ES-I3 (cell line): ENCODE measurements around the gene KCNQ1.

ENCODE experiments used
- H3K36me3 ChIP-seq: 2 replicates; pipeline ENCODE4 v1.6.1; 2013; ENCODE audit warnings: mild to moderate bottlenecking, low read length, control low read depth, moderate library complexity; ENCODE audit not compliant: insufficient read depth
- H3K4me1 ChIP-seq: 2 replicates; pipeline ENCODE4 v1.6.1; 2013; ENCODE audit warnings: mild to moderate bottlenecking, control low read depth, low read length; ENCODE audit not compliant: insufficient read depth
- H3K9ac ChIP-seq: 2 replicates; pipeline ENCODE4 v1.6.1; 2013; ENCODE audit warnings: low read depth, mild to moderate bottlenecking, low read length, moderate library complexity
- H3K9me3 ChIP-seq: 2 replicates; pipeline ENCODE4 v1.6.1; 2013; ENCODE audit warnings: mild to moderate bottlenecking, low read length, moderate library complexity; ENCODE audit not compliant: control insufficient read depth, insufficient read depth

The KCNQ1 gene

DNA sequence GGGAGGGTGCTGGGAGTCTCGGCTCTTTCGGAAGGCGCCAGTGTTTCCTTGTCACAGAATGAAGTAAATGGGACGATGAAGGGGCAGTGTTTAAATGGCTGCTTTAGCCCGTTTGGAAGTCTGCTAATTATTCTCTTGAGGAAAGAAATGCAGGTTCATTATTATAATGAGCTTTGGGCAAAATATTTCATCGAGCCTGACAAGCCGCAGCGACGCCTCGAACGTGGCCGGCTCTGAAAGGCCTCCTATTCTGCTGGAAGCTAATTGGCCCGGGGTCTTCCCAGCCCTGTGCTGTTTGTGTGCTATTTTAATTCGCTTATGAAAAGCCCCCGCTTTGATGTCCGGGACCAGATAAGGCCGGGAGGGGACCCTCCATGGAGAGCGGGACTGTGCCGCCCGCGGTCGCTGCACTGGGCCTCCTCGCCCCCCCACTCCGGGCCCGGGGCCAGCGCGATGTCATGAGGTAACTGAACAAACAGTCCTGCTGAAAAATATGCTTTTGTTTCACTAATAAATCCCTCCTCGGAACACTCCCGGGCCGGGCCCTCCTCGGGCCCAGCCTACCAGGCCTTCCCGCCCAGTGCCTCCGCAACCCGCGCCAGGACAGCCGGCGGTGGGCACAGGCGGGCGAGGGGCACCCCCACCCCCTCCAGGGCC is 362.3 kb downstream of the KCNQ1 start:
- H3K9me3 ChIP-seq: no peaks in the 10 kb centered on the region
- H3K9ac ChIP-seq: no peak overlapping the region

DNA sequence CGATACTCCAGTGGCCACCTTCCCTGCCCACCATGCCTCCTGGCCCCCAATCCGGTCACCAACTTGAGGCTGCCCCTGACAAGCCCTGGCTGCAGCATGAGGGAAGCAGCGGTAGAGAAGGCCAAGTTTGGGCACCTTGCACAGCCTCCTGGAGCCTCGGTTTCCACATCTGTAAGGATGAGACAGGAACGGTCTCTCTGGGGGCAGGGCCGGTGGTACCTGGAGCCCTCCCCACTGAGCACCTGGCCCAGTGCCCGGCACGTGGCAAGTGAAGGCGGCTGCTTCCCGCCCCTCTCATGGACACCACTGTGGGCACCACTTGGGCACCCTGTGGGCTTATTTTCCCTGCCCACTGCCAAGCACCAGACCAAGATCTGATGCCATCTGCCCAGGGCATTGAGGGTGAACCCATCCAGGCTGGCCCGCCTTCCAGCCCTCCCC is 363.0 kb downstream of the KCNQ1 start:
- H3K36me3 ChIP-seq: no peaks in the 10 kb centered on the region
- H3K9ac ChIP-seq: no peak overlapping the region
- H3K4me1 ChIP-seq: peaks cover 21% of the 10 kb centered on the region
- H3K9me3 ChIP-seq: no peaks in the 10 kb centered on the region

More for the DNA sequence above, 362.3 kb downstream of the KCNQ1 start:
- peaks cover 18% of the 10 kb centered on the region for H3K4me1 ChIP-seq
- H3K36me3 ChIP-seq: no peaks in the 10 kb centered on the region

DNA sequence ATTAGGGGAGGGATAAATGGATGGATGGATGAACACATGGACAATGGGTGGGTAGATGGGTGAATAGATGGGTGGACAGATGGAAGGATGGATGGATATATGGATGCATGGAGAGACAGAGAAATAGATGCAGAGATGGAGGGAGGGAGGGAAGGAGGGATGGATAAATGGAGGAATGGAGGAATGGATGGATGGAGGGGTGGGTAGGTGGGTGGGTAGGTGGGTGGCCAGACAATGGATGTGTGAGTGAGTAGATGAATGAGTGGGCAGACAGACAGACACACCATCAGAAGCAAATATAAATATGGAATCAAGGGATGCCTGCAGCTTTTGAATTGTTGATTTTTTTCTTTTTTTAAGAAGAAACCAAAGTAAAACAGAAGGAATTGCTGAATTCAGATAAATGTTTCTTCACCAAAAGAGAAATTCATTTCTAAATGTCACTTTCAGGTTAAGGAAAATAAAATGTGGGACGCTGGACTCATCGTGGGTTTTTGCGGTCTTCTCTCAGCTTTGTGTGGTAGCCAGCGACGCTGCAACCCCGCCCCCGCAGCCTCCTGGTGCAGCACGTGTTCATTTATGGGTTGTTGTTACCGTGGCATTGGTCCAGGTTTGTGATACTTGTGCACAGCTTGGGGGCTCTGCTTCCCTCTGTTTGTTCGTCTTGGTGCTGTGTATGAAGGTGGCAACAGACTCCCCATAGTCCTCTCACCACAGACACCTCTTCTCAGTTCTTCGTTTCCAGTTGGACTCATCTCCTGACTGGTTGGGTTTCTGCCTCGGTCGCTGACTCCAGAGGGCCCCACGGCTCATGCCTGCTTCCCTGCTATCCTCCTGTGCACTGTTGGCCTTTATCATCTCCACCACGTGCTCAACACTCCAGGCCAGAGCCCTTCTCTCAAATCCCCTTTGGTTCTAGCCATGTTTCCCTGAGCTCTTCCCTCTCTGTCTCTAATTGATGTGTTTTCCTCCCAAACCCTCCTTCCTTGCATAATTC is 364.3 kb downstream of the KCNQ1 start:
- Histone ChIP-seq H3K9me3 (no peaks in the 10 kb centered on the region), H3K36me3 (no peaks in the 10 kb centered on the region), H3K4me1 (peaks cover 25% of the 10 kb centered on the region), H3K9ac (no peak overlapping the region)

DNA sequence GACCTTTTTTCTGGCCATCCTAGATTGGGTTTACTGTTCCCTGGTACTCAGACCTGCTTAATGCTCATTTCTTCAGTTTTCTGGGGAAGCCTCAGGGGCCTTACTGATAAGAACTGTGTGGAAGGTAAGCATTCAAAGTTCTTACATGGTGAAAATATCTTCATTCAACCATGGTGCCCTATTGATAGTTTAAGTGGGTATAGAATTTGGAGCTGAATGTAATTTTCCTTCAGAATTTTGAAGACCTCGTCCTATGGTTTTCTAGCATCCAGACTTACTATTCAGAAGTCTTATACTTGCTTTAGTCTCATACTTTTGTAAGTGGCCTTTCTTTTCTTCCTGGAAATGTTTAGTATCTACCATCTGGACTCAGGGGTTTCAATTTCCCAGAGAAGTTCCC is 365.0 kb downstream of the KCNQ1 start:
- H3K36me3 ChIP-seq: no peaks in the 10 kb centered on the region
- H3K9ac ChIP-seq: no peak overlapping the region
- H3K9me3 ChIP-seq: no peaks in the 10 kb centered on the region
- peaks cover 25% of the 10 kb centered on the region for H3K4me1 ChIP-seq

DNA sequence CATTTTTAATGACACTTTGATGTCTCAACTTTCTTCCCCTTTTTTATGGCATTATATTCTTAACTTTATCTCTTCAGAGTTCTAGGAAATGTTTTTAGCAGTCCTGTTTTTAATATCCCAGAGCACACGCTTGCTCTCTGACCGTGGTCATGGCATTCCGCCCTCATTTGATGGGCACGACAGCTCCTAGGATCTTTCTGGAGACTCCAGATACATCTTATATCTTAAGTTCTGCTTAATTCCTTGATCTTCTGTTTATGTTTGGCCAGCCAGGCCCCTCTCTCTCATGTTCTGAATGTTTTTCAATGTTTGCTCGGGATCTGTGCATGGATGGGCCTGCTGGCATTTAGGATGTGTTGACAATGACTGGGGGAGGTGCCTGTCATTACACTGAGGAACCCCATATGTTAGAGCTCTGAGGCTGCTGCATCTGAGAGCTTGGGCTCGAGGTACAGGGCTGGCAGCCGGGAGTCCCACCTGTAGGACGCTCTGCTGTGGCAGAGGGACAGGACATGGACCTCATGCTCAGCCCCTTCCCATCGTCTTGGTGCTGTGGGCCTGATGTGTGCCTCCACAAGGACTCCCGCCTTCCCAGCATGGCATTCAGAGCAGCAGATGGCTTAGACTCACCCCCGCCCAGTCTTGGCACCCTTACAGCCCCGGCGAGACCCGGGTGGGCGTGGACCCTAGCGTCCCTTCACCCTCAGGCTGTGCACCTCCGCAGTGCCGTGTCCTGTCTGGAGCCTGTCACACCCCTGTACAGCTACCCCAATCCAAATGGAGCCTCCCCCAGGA is 365.8 kb downstream of the KCNQ1 start:
- peaks cover 18% of the 10 kb centered on the region for H3K4me1 ChIP-seq
- no peak overlapping the region for H3K9ac ChIP-seq
- H3K9me3 ChIP-seq: no peaks in the 10 kb centered on the region
- no peaks in the 10 kb centered on the region for H3K36me3 ChIP-seq

DNA sequence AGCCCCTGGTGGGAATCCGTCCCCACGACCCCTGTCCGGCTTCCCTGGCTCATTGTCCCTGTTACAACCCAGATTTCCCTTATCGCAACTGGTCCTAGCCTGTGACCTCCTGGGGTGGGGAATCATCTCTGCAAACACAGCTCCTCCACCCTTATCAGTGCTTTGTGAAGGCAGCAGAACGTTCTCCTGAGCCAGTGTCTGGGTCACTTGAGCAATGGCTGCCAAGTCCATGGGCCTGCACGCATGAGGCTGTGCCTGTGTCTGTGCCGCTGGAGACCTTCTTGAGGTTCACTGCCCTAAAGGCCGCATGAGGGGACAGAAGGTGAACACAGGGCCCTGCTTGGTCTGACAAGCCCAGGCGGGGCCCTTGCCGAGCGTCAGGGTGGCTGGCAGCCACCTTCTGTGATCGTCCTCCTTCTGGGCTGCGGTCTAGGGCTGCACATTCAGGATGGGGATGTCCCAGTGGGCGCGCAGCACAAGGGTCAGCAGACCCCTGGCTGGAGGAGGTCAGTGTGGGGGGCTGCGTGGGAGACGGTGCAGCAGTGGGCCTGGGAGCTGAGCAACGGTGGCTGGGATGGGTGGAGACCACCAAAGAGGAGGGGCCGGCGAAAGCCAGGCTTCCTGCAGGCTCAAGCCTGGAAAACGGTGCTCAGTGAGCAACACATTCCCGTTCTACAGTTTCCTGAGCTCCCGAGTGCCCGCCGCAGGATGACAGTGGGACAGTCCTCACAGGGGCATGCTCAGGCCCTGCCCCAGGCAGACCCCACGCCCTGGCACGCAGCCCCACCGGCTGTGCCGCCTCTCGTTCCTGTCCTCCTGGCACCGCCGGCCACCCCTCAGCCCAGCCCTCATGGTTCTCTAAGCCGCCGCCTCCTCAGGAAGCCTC is 366.6 kb downstream of the KCNQ1 start:
- Histone ChIP-seq H3K9me3 (no peaks in the 10 kb centered on the region), H3K4me1 (peaks cover 13% of the 10 kb centered on the region; the same call in 1 of the 2 replicates), H3K36me3 (no peaks in the 10 kb centered on the region), H3K9ac (no peak overlapping the region)

DNA sequence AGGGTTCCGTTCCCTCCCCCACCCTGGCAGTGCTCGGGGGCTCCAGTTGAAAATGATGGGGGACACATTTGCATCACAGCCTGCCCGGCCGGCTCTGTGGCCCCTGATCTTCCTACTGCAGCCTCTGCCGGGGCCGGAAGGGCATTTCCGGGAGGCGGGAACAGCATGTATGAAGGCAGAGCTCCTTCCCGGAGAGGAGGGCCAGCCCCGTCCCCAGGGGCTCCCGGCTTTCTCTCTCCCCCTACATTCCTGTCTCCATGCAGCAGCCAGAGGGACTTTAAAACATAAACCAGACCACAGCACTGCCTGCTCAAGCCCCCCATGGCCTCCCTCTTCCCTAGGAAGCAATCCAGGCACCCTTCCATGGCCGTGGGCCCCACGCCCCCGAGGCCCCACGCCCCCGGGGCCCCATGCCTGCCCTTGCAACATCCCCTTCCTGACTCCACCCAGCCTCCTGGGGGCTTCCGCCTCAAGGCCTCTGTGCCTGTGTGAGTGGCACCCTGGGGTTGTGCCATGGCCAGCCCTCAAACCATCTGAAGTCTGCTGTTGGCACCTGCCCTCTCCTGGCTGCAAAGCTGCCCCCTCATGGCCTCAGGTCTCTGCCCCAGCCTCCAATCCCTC is 367.7 kb downstream of the KCNQ1 start:
- Histone ChIP-seq H3K36me3 (no peaks in the 10 kb centered on the region), H3K9me3 (no peaks in the 10 kb centered on the region), H3K9ac (no peak overlapping the region), H3K4me1 (peaks cover 13% of the 10 kb centered on the region; the same call in 1 of the 2 replicates)

DNA sequence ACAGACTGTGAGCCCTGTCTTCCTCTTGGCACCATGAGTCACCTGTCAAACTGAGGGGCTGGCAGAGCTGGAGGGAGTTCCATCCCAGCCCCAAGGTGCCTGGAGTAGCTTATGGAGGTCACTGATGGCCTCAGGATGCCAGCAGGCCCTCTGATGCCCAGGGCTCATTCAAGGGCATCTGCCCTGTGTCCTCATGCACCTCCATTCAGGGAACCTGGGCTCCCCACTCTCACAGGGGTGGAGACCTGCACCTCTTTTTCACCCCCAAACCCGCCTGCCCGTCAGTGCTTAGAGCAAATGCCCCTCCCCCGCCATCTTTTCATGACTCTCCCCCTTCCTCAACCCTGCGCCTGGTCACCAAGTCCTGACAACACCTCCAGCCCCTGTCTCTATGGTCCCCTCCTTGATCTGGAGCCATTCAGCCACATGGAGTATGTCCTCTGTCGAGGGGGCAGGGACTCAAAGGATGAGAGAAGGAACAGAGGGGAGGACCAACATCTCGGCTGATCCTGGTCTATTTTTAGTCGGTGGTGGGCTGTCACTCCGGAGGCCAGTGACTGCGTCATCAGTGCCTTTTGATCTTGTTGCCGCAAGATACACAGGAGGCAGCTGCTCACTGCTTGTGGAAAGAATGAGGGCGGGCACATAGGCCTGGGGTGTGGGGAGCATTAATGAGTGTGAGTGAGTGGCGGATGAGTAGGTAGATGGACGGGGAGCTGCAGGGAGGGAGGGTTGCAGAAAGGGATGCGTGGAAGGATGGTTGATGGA is 368.5 kb downstream of the KCNQ1 start:
- no peak overlapping the region for H3K9ac ChIP-seq
- H3K36me3 ChIP-seq: no peaks in the 10 kb centered on the region
- H3K9me3 ChIP-seq: no peaks in the 10 kb centered on the region
- H3K4me1 ChIP-seq: peaks cover 13% of the 10 kb centered on the region; the same call in 1 of the 2 replicates

DNA sequence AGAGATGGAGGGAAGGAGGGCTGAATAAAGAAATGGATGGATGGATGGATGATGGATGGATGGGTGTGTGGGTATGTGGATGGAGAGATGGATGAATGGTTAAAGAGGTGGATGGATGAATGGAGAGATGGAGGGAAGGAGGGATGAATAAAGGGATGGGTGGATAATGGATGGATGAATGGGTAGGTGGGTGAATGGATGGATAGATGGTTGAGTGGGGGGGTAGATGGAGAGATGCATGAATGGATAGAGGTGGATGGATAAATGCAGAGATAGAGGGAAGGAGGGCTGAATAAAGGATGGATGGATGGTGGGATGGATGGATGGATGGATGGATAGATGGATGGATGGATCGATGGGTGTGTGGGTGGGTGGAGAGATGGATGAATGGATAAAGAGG is 369.2 kb downstream of the KCNQ1 start:
- Histone ChIP-seq H3K4me1 (peaks cover 13% of the 10 kb centered on the region; the same call in 1 of the 2 replicates), H3K9me3 (no peaks in the 10 kb centered on the region), H3K9ac (no peak overlapping the region), H3K36me3 (no peaks in the 10 kb centered on the region)

DNA sequence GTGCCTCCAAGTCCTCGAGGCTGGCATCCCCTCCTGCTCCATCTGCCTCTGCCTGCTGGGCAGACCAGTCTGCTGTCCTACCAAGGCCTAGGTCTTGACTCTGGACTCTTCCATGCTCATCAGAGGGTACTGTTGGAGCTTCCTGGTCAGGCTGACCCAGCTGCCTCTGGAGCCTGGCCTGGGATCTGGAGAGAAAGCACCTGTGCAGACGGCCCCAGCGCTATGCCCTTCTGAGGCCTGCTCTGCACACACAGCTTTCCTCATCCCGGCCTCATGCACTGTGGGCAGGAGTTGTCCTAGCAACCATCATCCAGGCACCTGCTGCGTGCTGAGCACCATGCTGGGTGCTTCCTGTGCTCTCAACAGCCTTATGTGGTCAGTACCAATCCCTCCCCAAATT is 369.9 kb downstream of the KCNQ1 start:
- Histone ChIP-seq H3K4me1 (peaks cover 13% of the 10 kb centered on the region; the same call in 1 of the 2 replicates), H3K36me3 (no peaks in the 10 kb centered on the region), H3K9ac (no peak overlapping the region), H3K9me3 (no peaks in the 10 kb centered on the region)

DNA sequence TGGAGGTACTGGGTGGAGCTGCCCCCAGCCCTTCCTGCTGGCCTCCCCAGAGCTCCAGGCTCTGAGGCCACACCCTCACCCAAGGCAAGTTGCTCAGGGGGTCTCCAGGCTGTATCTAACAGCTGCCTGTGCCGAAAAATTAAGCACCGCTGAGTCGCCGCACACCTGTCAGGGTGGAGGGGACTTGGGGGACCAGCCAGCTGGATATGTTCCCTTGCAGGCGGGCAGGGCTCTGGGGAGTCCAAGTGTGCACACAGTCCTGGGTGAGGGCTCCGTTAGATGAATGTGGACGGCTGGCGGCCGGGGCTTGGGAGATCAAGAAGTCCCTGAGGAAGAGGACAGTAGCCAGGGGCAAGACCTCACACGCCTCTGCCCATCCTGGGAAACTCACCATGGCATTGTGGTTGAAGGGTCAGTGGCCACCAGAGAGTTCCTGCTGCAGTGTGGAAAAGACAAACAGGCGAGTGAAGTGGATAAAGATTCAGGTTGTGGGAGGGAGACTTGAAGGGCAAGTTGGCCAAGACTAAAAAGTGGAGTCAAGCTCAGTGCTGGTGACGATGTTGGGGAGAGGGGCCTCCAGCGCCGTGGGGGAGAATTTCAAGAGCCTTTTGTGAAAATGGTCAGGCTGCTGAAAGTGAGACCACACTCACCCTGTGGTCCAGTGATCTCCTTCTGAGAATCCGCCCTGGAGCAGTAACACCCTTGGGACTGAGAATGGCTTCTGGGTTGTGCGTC is 371.1 kb downstream of the KCNQ1 start:
- peaks cover 13% of the 10 kb centered on the region; the same call in 1 of the 2 replicates for H3K4me1 ChIP-seq
- H3K36me3 ChIP-seq: no peaks in the 10 kb centered on the region
- H3K9ac ChIP-seq: no peak overlapping the region
- H3K9me3 ChIP-seq: no peaks in the 10 kb centered on the region

DNA sequence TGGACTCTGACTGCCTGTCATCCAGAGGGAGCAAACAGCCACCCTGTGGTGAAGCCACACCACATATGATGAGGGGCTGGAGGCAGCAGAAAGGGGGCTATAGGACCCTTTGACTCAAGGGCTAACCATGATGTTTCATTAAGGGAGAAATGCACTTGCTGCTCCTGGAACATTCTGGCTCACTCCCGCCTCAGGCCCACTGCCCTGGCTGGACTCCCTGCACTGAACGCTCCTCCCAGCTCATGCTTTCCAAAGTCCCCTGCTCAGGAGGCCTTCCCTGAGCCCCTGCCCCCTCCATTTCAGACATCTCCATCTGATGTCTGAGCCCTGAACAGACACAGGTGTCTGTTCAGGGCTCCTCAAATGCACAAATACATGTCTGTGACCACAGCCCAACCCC is 371.7 kb downstream of the KCNQ1 start:
- Histone ChIP-seq H3K36me3 (no peaks in the 10 kb centered on the region), H3K9ac (no peak overlapping the region), H3K4me1 (peaks cover 13% of the 10 kb centered on the region; the same call in 1 of the 2 replicates), H3K9me3 (no peaks in the 10 kb centered on the region)
